WTC11 (cell line): Measurements from ENCODE around the gene CACUL1. TPM values are rescaled to one million over a fixed set of nuclear protein-coding genes. Genes with fewer than 3 reads are reported as not detected.

Experiments used
- ATAC-seq: fragments of 200-7000 bp; cut with Tn5 transposase; 2 replicates; pipeline ENCODE4 v1.10.0; 2021; ENCODE audit warnings: mild to moderate bottlenecking, moderate library complexity
- CTCF ChIA-PET: fragments of 300-600 bp; sonication (Branson Sonifier 250); formaldehyde crosslinking; loops from one replicate; lab custom pipeline; 2021; ENCODE audit warnings: antibody characterized with exemption; lab: Charles Lee
- POLR2A ChIA-PET: fragments of 350-600 bp; sonication (Branson Sonifier 250); formaldehyde crosslinking; loops from one replicate; lab custom pipeline; 2021; ENCODE audit warnings: antibody characterized with exemption; lab: Charles Lee
- DNase-seq: peaks from one replicate; pipeline ENCODE4 v3.0.0; 2021; ENCODE audit warnings: low spot score
- H3K27ac Mint-ChIP-seq: 2 replicates; pipeline ENCODE4 v1.8.0; 2021; ENCODE audit warnings: mixed read lengths
- H3K27me3 Mint-ChIP-seq: 2 replicates; pipeline ENCODE4 v1.8.0; 2021; ENCODE audit warnings: low read depth, mild to moderate bottlenecking, moderate library complexity, mixed read lengths
- H3K36me3 Mint-ChIP-seq: 2 replicates; pipeline ENCODE4 v1.8.0; 2021; ENCODE audit warnings: mixed read lengths
- H3K4me1 Mint-ChIP-seq: 2 replicates; pipeline ENCODE4 v1.8.0; 2022; ENCODE audit warnings: mixed read lengths
- H3K4me3 Mint-ChIP-seq: 2 replicates; pipeline ENCODE4 v1.8.0; 2021; ENCODE audit warnings: mild to moderate bottlenecking, moderate library complexity, mixed read lengths
- H3K9me3 Mint-ChIP-seq: 2 replicates; pipeline ENCODE4 v1.8.0; 2021; ENCODE audit warnings: mixed read lengths
- GTF2I ChIP-seq: fragments of 250-450 bp; sonication (Bioruptor Pico); conservative IDR thresholded peaks from 2 replicates; pipeline ENCODE4 v1.4.0; 2021; ENCODE audit warnings: mild to moderate bottlenecking
- IRF2 ChIP-seq: sonication (generic); formaldehyde crosslinking; IDR thresholded peaks from 2 replicates; pipeline ENCODE4 v1.8.0; 2022; ENCODE audit warnings: low read depth, missing genetic modification reagents, borderline replicate concordance
- NFE2L1 ChIP-seq: sonication (generic); formaldehyde crosslinking; IDR thresholded peaks from 2 replicates; pipeline ENCODE4 v1.8.1; 2023; ENCODE audit warnings: missing genetic modification reagents
- NR1H2 ChIP-seq: sonication (generic); formaldehyde crosslinking; IDR thresholded peaks from 2 replicates; pipeline ENCODE4 v1.9.0; 2021; ENCODE audit warnings: mild to moderate bottlenecking, moderate library complexity, missing genetic modification reagents
- NR3C1 ChIP-seq: sonication (generic); formaldehyde crosslinking; conservative IDR thresholded peaks from 2 replicates; pipeline ENCODE4 v1.8.1; 2023; ENCODE audit warnings: low read depth, mild to moderate bottlenecking, missing genetic modification reagents
- SMAD4 ChIP-seq: sonication (generic); formaldehyde crosslinking; IDR thresholded peaks from 2 replicates; pipeline ENCODE4 v1.8.0; 2022; ENCODE audit warnings: mild to moderate bottlenecking, missing genetic modification reagents
- SP1 ChIP-seq: sonication (generic); formaldehyde crosslinking; conservative IDR thresholded peaks from 2 replicates; pipeline ENCODE4 v1.8.1; 2022; ENCODE audit warnings: missing genetic modification reagents
- TP53 ChIP-seq: sonication (generic); formaldehyde crosslinking; IDR thresholded peaks from 2 replicates; pipeline ENCODE4 v1.8.1; 2023; ENCODE audit warnings: mild to moderate bottlenecking, missing genetic modification reagents
- ZNF396 ChIP-seq: fragments of 250-450 bp; sonication (Bioruptor Pico); IDR thresholded peaks from 2 replicates; pipeline ENCODE4 v1.8.0; 2021; ENCODE audit warnings: mild to moderate bottlenecking, moderate library complexity, borderline replicate concordance
- total RNA-seq: library from RNA; stranded (reverse); gene quantifications from 3 replicates; pipeline ENCODE4 v1.2.3, GENCODE V29; 2021
- TF ChIP-seq, protein P1 (sequence below): sonication (generic); formaldehyde crosslinking; IDR thresholded peaks from 2 replicates; pipeline ENCODE4 v1.8.0; 2023; ENCODE audit warnings: missing genetic modification reagents, mild to moderate bottlenecking, borderline replicate concordance
- TF ChIP-seq, protein P2 (sequence below): sonication (generic); formaldehyde crosslinking; IDR thresholded peaks from 2 replicates; pipeline ENCODE4 v1.8.1; 2023; ENCODE audit warnings: mild to moderate bottlenecking, missing genetic modification reagents, moderate library complexity
- TF ChIP-seq, protein P3 (sequence below): sonication (generic); formaldehyde crosslinking; IDR thresholded peaks from 2 replicates; pipeline ENCODE4 v1.8.0; 2022; ENCODE audit warnings: mild to moderate bottlenecking, missing genetic modification reagents
- TF ChIP-seq, protein P4 (sequence below): fragments of 250-450 bp; sonication (Bioruptor Pico); IDR thresholded peaks from 2 replicates; pipeline ENCODE4 v1.9.0; 2021; ENCODE audit warnings: mild to moderate bottlenecking
- TF ChIP-seq, protein P5 (sequence below): fragments of 250-450 bp; sonication (Bioruptor Pico); IDR thresholded peaks from 2 replicates; pipeline ENCODE4 v1.9.0; 2021; ENCODE audit warnings: moderate library complexity, mild to moderate bottlenecking, inconsistent platforms, borderline replicate concordance
- TF ChIP-seq, protein P6 (sequence below): sonication (generic); formaldehyde crosslinking; IDR thresholded peaks from 2 replicates; pipeline ENCODE4 v1.8.1; 2023; ENCODE audit warnings: mild to moderate bottlenecking, moderate library complexity, missing genetic modification reagents
- TF ChIP-seq, protein P7 (sequence below): fragments of 200-600 bp; IDR thresholded peaks from 2 replicates; pipeline ENCODE4 v1.8.0; 2022; ENCODE audit warnings: antibody characterized with exemption
- TF ChIP-seq, protein P8 (sequence below): sonication (generic); formaldehyde crosslinking; IDR thresholded peaks from 2 replicates; pipeline ENCODE4 v1.8.1; 2022; ENCODE audit warnings: mild to moderate bottlenecking, missing genetic modification reagents, moderate library complexity, borderline replicate concordance

CACUL1 gene
- total RNA-seq, 1 experiment from 2014 or later, result 41.5 TPM

DNA sequence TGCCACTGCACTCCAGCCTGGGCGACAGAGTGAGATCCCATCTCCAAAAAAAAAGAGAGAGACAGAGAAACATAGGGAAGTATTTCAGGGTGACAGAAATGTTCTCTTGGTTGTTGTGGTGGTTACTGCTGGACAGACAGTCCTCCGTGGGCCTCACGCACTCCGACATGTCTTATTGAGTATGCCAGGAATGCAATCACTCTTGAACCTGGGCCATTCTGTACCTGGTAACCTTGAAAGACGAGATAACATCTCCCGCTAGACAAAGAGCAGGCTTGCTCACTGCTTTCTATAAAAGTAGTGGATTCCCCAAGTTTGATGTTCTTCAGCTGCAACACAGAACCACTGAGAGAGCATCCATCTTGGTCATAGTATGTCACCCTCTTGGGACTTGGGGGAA lies 6.7 kb downstream of the CACUL1 start:
- Mint-ChIP-seq H3K4me3 (no peak overlapping the region), H3K4me1 (peaks cover 38% of the 10 kb centered on the region), H3K27ac (no peak overlapping the region; the same call in 1 of the 2 replicates), H3K27me3 (no peaks in the 10 kb centered on the region), H3K9me3 (no peaks in the 10 kb centered on the region), H3K36me3 (peaks cover 14% of the 10 kb centered on the region)
- no peak for ATAC-seq
- CTCF ChIA-PET, result no interaction called here
- POLR2A ChIA-PET, result no interaction called here
- no peak for DNase-seq
- TF ChIP-seq, protein P1, sequence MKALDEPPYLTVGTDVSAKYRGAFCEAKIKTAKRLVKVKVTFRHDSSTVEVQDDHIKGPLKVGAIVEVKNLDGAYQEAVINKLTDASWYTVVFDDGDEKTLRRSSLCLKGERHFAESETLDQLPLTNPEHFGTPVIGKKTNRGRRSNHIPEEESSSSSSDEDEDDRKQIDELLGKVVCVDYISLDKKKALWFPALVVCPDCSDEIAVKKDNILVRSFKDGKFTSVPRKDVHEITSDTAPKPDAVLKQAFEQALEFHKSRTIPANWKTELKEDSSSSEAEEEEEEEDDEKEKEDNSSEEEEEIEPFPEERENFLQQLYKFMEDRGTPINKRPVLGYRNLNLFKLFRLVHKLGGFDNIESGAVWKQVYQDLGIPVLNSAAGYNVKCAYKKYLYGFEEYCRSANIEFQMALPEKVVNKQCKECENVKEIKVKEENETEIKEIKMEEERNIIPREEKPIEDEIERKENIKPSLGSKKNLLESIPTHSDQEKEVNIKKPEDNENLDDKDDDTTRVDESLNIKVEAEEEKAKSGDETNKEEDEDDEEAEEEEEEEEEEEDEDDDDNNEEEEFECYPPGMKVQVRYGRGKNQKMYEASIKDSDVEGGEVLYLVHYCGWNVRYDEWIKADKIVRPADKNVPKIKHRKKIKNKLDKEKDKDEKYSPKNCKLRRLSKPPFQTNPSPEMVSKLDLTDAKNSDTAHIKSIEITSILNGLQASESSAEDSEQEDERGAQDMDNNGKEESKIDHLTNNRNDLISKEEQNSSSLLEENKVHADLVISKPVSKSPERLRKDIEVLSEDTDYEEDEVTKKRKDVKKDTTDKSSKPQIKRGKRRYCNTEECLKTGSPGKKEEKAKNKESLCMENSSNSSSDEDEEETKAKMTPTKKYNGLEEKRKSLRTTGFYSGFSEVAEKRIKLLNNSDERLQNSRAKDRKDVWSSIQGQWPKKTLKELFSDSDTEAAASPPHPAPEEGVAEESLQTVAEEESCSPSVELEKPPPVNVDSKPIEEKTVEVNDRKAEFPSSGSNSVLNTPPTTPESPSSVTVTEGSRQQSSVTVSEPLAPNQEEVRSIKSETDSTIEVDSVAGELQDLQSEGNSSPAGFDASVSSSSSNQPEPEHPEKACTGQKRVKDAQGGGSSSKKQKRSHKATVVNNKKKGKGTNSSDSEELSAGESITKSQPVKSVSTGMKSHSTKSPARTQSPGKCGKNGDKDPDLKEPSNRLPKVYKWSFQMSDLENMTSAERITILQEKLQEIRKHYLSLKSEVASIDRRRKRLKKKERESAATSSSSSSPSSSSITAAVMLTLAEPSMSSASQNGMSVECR (CRISPR knock-in tag), result no peak
- TF ChIP-seq, protein P2, sequence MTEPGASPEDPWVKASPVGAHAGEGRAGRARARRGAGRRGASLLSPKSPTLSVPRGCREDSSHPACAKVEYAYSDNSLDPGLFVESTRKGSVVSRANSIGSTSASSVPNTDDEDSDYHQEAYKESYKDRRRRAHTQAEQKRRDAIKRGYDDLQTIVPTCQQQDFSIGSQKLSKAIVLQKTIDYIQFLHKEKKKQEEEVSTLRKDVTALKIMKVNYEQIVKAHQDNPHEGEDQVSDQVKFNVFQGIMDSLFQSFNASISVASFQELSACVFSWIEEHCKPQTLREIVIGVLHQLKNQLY (CRISPR knock-in tag), result no peak
- TF ChIP-seq NFE2L1, result no peak
- no peak for TF ChIP-seq IRF2 (CRISPR knock-in tag)
- TF ChIP-seq, protein P3, sequence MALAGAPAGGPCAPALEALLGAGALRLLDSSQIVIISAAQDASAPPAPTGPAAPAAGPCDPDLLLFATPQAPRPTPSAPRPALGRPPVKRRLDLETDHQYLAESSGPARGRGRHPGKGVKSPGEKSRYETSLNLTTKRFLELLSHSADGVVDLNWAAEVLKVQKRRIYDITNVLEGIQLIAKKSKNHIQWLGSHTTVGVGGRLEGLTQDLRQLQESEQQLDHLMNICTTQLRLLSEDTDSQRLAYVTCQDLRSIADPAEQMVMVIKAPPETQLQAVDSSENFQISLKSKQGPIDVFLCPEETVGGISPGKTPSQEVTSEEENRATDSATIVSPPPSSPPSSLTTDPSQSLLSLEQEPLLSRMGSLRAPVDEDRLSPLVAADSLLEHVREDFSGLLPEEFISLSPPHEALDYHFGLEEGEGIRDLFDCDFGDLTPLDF, result no peak
- no peak for TF ChIP-seq SMAD4 (CRISPR knock-in tag)
- no peak for TF ChIP-seq GTF2I (CRISPR knock-in tag)
- TF ChIP-seq NR1H2 (CRISPR knock-in tag), result no peak
- TF ChIP-seq, protein P4, sequence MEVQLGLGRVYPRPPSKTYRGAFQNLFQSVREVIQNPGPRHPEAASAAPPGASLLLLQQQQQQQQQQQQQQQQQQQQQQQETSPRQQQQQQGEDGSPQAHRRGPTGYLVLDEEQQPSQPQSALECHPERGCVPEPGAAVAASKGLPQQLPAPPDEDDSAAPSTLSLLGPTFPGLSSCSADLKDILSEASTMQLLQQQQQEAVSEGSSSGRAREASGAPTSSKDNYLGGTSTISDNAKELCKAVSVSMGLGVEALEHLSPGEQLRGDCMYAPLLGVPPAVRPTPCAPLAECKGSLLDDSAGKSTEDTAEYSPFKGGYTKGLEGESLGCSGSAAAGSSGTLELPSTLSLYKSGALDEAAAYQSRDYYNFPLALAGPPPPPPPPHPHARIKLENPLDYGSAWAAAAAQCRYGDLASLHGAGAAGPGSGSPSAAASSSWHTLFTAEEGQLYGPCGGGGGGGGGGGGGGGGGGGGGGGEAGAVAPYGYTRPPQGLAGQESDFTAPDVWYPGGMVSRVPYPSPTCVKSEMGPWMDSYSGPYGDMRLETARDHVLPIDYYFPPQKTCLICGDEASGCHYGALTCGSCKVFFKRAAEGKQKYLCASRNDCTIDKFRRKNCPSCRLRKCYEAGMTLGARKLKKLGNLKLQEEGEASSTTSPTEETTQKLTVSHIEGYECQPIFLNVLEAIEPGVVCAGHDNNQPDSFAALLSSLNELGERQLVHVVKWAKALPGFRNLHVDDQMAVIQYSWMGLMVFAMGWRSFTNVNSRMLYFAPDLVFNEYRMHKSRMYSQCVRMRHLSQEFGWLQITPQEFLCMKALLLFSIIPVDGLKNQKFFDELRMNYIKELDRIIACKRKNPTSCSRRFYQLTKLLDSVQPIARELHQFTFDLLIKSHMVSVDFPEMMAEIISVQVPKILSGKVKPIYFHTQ (CRISPR knock-in tag), result no peak

DNA sequence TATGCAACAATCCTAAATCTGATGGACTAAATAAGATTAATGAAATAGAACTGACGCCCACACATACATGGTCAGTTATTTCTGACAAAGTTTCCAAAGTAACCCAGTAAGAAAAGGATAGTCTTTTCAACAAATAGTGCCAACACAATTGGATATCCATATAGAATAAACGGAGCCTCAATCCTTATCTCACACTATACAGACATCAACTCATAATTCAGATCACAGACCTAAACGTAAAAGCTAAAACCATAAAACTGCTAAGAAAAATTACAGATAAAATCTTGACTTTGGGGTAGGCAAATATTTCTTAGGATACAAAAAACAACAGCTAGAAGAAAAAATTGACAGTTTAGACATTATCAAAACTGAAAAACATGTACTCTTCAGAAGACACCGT lies 8.5 kb downstream of the CACUL1 start:
- H3K27me3 Mint-ChIP-seq, result no peaks in the 10 kb centered on the region
- POLR2A ChIA-PET, result interaction anchor here (0.6 kb wide), 1 partner anchor 9 kb away, joined by 3 read pairs; the partner anchor contains the start of gene CACUL1
- no peak for DNase-seq
- no peaks in the 10 kb centered on the region for H3K9me3 Mint-ChIP-seq
- TF ChIP-seq, protein P5, sequence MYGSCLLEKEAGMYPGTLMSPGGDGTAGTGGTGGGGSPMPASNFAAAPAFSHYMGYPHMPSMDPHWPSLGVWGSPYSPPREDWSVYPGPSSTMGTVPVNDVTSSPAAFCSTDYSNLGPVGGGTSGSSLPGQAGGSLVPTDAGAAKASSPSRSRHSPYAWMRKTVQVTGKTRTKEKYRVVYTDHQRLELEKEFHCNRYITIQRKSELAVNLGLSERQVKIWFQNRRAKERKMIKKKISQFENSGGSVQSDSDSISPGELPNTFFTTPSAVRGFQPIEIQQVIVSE (CRISPR knock-in tag), result no peak
- TF ChIP-seq GTF2I (CRISPR knock-in tag) (no peak), SP1 (CRISPR knock-in tag) (no peak), TP53 (CRISPR knock-in tag) (no peak), ZNF396 (CRISPR knock-in tag) (no peak), NR3C1 (CRISPR knock-in tag) (no peak)
- TF ChIP-seq, protein P6, sequence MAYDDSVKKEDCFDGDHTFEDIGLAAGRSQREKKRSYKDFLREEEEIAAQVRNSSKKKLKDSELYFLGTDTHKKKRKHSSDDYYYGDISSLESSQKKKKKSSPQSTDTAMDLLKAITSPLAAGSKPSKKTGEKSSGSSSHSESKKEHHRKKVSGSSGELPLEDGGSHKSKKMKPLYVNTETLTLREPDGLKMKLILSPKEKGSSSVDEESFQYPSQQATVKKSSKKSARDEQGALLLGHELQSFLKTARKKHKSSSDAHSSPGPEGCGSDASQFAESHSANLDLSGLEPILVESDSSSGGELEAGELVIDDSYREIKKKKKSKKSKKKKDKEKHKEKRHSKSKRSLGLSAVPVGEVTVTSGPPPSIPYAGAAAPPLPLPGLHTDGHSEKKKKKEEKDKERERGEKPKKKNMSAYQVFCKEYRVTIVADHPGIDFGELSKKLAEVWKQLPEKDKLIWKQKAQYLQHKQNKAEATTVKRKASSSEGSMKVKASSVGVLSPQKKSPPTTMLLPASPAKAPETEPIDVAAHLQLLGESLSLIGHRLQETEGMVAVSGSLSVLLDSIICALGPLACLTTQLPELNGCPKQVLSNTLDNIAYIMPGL (CRISPR knock-in tag), result no peak
- TF ChIP-seq, protein P2 (CRISPR knock-in tag), result no peak
- TF ChIP-seq, protein P7, sequence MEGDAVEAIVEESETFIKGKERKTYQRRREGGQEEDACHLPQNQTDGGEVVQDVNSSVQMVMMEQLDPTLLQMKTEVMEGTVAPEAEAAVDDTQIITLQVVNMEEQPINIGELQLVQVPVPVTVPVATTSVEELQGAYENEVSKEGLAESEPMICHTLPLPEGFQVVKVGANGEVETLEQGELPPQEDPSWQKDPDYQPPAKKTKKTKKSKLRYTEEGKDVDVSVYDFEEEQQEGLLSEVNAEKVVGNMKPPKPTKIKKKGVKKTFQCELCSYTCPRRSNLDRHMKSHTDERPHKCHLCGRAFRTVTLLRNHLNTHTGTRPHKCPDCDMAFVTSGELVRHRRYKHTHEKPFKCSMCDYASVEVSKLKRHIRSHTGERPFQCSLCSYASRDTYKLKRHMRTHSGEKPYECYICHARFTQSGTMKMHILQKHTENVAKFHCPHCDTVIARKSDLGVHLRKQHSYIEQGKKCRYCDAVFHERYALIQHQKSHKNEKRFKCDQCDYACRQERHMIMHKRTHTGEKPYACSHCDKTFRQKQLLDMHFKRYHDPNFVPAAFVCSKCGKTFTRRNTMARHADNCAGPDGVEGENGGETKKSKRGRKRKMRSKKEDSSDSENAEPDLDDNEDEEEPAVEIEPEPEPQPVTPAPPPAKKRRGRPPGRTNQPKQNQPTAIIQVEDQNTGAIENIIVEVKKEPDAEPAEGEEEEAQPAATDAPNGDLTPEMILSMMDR, result no peak
- TF ChIP-seq, protein P8, sequence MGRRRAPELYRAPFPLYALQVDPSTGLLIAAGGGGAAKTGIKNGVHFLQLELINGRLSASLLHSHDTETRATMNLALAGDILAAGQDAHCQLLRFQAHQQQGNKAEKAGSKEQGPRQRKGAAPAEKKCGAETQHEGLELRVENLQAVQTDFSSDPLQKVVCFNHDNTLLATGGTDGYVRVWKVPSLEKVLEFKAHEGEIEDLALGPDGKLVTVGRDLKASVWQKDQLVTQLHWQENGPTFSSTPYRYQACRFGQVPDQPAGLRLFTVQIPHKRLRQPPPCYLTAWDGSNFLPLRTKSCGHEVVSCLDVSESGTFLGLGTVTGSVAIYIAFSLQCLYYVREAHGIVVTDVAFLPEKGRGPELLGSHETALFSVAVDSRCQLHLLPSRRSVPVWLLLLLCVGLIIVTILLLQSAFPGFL (CRISPR knock-in tag), result no peak
- TF ChIP-seq, all 79 proteins: peak for 0
- no peak for ATAC-seq
- Mint-ChIP-seq H3K4me1 (peaks cover 46% of the 10 kb centered on the region), H3K36me3 (peaks cover 14% of the 10 kb centered on the region), H3K27ac (no peak overlapping the region; the same call in 1 of the 2 replicates), H3K4me3 (no peak overlapping the region)
- CTCF ChIA-PET, result no interaction called here
